Activated T-helper 1 cell treated with anti-CD3 and anti-CD28 coated beads, Interleukin-12 subunit alpha, Interleukin-12 subunit beta, Interleukin-2, Interleukin-4 antibody, amounts not matched to agents 30 ng/mL and 10 ng/mL and 1 ng/mL, durations not matched to agents 14 hours and 24 hours and 36 hours (primary cell): ENCODE measurements around the gene OAT. TPM values are rescaled to one million over a fixed set of nuclear protein-coding genes. Genes with fewer than 3 reads are reported as not detected.

Source experiments
- DNase-seq: peaks from one replicate; pipeline ENCODE4 v3.0.0; 2021; ENCODE audit warnings: low spot score
- H3K27ac Mint-ChIP-seq: one replicate; pipeline ENCODE4 v1.8.0; 2021; ENCODE audit warnings: mild to moderate bottlenecking, mixed read lengths
- H3K27me3 Mint-ChIP-seq: one replicate; pipeline ENCODE4 v1.8.0; 2022; ENCODE audit warnings: mild to moderate bottlenecking, moderate library complexity, mixed read lengths; ENCODE audit not compliant: insufficient read depth
- H3K36me3 Mint-ChIP-seq: one replicate; pipeline ENCODE4 v1.8.0; 2021; ENCODE audit warnings: low read depth, mixed read lengths
- H3K4me1 Mint-ChIP-seq: one replicate; pipeline ENCODE4 v1.8.0; 2021; ENCODE audit warnings: low read depth, mixed read lengths
- H3K4me3 Mint-ChIP-seq: one replicate; pipeline ENCODE4 v1.8.0; 2021; ENCODE audit warnings: mild to moderate bottlenecking, moderate library complexity, mixed read lengths
- H3K9me3 Mint-ChIP-seq: one replicate; pipeline ENCODE4 v1.8.0; 2021; ENCODE audit warnings: mixed read lengths
- intact Hi-C: fragments of 100-400 bp; cut with micrococcal nuclease; formaldehyde crosslinking; loops from one replicate; pipeline ENCODE4 v1.15.1; 2024
- total RNA-seq: library from RNA; stranded (reverse); gene quantifications from 2 replicates; pipeline ENCODE4 v1.2.3, GENCODE V29; 2022

OAT gene
- total RNA-seq, 1 donor from 2014 or later = 35.6 TPM

DNA sequence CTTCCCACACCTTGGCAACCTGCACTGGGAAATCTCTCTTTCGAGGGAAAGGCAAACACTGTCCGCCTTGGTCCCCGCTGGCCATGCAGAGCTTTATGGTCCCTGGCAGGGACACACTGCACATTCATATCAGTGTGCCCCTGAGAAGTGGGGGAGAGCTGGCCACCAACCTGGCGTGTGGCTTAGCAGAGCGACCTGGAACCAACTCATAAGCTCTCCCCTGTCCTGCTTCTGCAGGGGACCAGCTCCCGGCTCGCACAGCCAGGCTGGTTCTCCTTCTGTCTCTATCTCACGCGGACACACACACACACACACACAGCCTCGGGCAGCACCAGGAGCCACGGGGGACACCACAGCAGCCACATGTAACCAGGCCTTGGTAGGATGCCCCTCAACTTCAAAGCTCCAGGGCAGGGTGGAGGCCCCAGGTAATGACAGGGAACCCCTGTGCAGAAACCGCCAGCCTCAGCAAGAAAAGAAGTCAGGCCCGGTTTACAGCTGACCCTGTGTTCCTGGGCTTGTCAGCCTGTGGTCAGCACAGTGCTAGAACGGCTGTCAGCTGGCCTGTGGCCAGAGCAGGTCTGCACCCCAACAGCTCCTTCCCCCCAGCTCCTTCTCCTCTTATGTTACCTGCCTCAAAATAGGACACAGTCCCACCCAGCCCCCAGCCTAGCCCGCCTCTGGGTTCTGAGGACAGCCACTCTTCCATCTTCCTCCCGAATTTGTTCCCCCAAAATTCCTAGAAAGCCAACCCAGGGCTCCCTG lies 69.3 kb downstream of the OAT start:
- Mint-ChIP-seq H3K9me3 (no peaks in the 10 kb centered on the region), H3K36me3 (no peaks in the 10 kb centered on the region), H3K4me3 (no peak overlapping the region)

DNA sequence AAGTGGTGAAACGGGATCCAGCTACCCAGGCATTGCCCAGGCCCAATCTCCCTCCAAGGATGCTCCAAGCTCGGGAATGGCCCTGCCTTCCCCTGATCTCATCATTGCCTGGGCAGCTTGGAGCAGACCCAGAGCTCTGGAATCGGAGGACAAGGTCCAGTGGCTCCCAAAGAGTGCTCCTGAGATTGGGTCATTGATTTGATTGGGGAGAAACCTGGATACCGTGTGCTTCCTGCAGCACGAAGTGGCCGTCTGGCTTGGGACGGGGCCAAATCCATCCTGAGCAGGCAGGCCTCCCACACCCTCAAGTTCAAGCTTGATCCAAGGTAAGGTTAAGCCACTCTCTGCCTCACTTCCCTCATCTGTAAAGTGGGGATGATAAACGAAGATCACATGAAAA lies 69.9 kb downstream of the OAT start:
- Mint-ChIP-seq H3K27ac (no peak overlapping the region), H3K4me3 (no peak overlapping the region), H3K4me1 (peaks cover under 1% of the 10 kb centered on the region), H3K27me3 (no peaks in the 10 kb centered on the region), H3K36me3 (no peaks in the 10 kb centered on the region), H3K9me3 (no peaks in the 10 kb centered on the region)
- DNase-seq = no peak
- intact Hi-C loops = no loop called here

More for the DNA sequence above, 69.3 kb downstream of the OAT start:
- no peaks in the 10 kb centered on the region for H3K27me3 Mint-ChIP-seq
- peaks cover 5% of the 10 kb centered on the region for H3K4me1 Mint-ChIP-seq
- DNase-seq = no peak
- intact Hi-C loops = no loop called here
- no peak overlapping the region for H3K27ac Mint-ChIP-seq

DNA sequence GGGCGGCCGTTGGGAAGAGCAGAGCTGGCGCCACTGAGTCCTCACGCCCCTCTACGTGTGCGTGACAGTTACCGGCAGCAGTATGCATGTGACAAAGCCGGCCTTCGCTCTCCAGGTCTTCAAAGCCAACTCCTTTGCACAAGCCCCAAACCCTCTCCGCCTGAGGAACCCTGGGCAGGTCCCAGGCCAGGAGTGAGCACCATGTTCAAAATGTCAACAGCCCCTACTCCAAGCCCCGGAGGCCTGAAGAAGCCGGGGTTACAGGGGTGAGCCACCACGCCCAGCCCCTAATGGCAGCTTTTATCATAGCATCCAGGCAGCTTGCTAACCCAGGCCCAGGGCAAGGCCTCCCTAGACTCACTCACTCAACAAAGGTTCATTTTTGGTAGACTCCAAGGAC lies 70.8 kb downstream of the OAT start:
- intact Hi-C loops = no loop called here
- Mint-ChIP-seq H3K9me3 (no peaks in the 10 kb centered on the region), H3K27ac (no peak overlapping the region), H3K4me1 (no peaks in the 10 kb centered on the region), H3K4me3 (no peak overlapping the region), H3K27me3 (no peaks in the 10 kb centered on the region), H3K36me3 (no peaks in the 10 kb centered on the region)
- DNase-seq = no peak

Other genes starting within 250 kb of the OAT start
- gene NKX1-2, start 31.1 kb upstream of the OAT start, total RNA-seq = not detected in 2 replicates
- 4.6 and 5.0 TPM in 2 replicates for gene LHPP, start 42.9 kb upstream of the OAT start, total RNA-seq